ENCODE measurements around the gene METRNL.

METRNL gene

GRCh38 chr17:83143817-83144231 lies 64.4 kb downstream of the METRNL start:
- peaks cover 8% of the 10 kb centered on the region for H3K4me1 ChIP-seq (ENCODE audit: control insufficient read depth, insufficient read depth, low read length)
- H3K36me3 ChIP-seq (ENCODE audit: control insufficient read depth, insufficient read depth, low read length), result no peaks in the 10 kb centered on the region
- no peaks in the 10 kb centered on the region for H3K9me3 ChIP-seq (ENCODE audit: control insufficient read depth, low read length)
- no peak overlapping the region for H3K4me3 ChIP-seq (ENCODE audit: low read length)
- H3K27me3 ChIP-seq (ENCODE audit: control insufficient read depth, insufficient read depth, low read length), result no peaks in the 10 kb centered on the region
- H3K9ac ChIP-seq (ENCODE audit: low read length), result no peak overlapping the region

All from mucosa of stomach (tissue), 1 donor.